T47D (cell line): ENCODE results near the gene EYA2.

Experiments used
- DNase-seq, 2 experiments: peaks; one replicate each; pipeline versions ENCODE4 v3.0.0 to v3.0.0-alpha.2; 2011 to 2012; ENCODE audit warnings: low read depth in 1 of 2, low spot score in 1 of 2
- JUND ChIP-seq: IDR thresholded peaks from 2 replicates; pipeline ENCODE4 v1.6.1; 2012; ENCODE audit warnings: low read depth
- in situ Hi-C: cut with HindIII; loops from 2 replicates; pipeline ENCODE4 v1.10.0; 2016; ENCODE audit warnings: low sequenced_read_pairs, low pct_unique_long_range_greater_than_20kb

The EYA2 gene

GRCh38 chr20:47024461-47024937 lies 129.9 kb downstream of the EYA2 start:
- no peak for DNase-seq
- in situ Hi-C loops, result no loop called here
- no peak for TF ChIP-seq JUND

GRCh38 chr20:47027042-47027441 lies 132.4 kb downstream of the EYA2 start:
- peak in 1 of 2 experiments; percentile 37 for DNase-seq
- no peak for TF ChIP-seq JUND
- in situ Hi-C loops, result no loop called here

GRCh38 chr20:47027456-47027855 lies 132.8 kb downstream of the EYA2 start:
- in situ Hi-C loops, result no loop called here
- no peak for DNase-seq
- TF ChIP-seq JUND, result no peak

GRCh38 chr20:47028487-47028886 lies 133.8 kb downstream of the EYA2 start:
- no peak for DNase-seq
- in situ Hi-C loops, result no loop called here
- no peak for TF ChIP-seq JUND

GRCh38 chr20:47029845-47030244 lies 135.2 kb downstream of the EYA2 start:
- in situ Hi-C loops, result no loop called here
- TF ChIP-seq JUND, result no peak
- peak in 1 of 2 experiments; percentile 44 for DNase-seq

- peak in 1 of 2 experiments; percentile 57 for DNase-seq
- in situ Hi-C loops, result no loop called here
- no peak for TF ChIP-seq JUND
Measured at GRCh38 chr20:47030271-47030810, 135.7 kb downstream of the EYA2 start.

- in situ Hi-C loops, result no loop called here
- no peak for DNase-seq
- TF ChIP-seq JUND, result no peak
Measured at GRCh38 chr20:47031004-47031403, 136.4 kb downstream of the EYA2 start.

- no peak for DNase-seq
- no peak for TF ChIP-seq JUND
- in situ Hi-C loops, result no loop called here
Measured at GRCh38 chr20:47031821-47032220, 137.2 kb downstream of the EYA2 start.

GRCh38 chr20:47032933-47033578 lies 138.4 kb downstream of the EYA2 start:
- no peak for DNase-seq
- in situ Hi-C loops, result no loop called here
- no peak for TF ChIP-seq JUND

GRCh38 chr20:47033665-47034064 lies 139.0 kb downstream of the EYA2 start:
- no peak for TF ChIP-seq JUND
- DNase-seq, result no peak
- in situ Hi-C loops, result no loop called here

- in situ Hi-C loops, result no loop called here
- no peak for TF ChIP-seq JUND
- no peak for DNase-seq
Measured at GRCh38 chr20:47035026-47035590, 140.5 kb downstream of the EYA2 start.

- no peak for TF ChIP-seq JUND
- in situ Hi-C loops, result no loop called here
- no peak for DNase-seq
Measured at GRCh38 chr20:47036091-47036870, 141.6 kb downstream of the EYA2 start.
